Dendritic cell treated with granulocyte-macrophage colony-stimulating factor and Interleukin-4, amounts not matched to agents 40 ng/mL and 50 ng/mL, for 4 days (primary cell): ENCODE results near the gene NOSIP.

Experiments used
- H3K27ac Mint-ChIP-seq: one replicate; pipeline ENCODE4 v1.8.0; 2022; ENCODE audit warnings: mild to moderate bottlenecking, mixed read lengths
- H3K27me3 Mint-ChIP-seq: one replicate; pipeline ENCODE4 v1.8.0; 2022; ENCODE audit warnings: mild to moderate bottlenecking, mixed read lengths
- H3K36me3 Mint-ChIP-seq: one replicate; pipeline ENCODE4 v1.8.0; 2022; ENCODE audit warnings: low read depth, mixed read lengths
- H3K4me1 Mint-ChIP-seq: one replicate; pipeline ENCODE4 v1.8.0; 2022; ENCODE audit warnings: low read depth, mixed read lengths
- H3K4me3 Mint-ChIP-seq: one replicate; pipeline ENCODE4 v1.8.0; 2022; ENCODE audit warnings: mild to moderate bottlenecking, moderate library complexity, mixed read lengths
- H3K9me3 Mint-ChIP-seq: one replicate; pipeline ENCODE4 v1.8.0; 2022; ENCODE audit warnings: mixed read lengths
- intact Hi-C: fragments of 100-400 bp; cut with micrococcal nuclease; formaldehyde crosslinking; loops from one replicate; pipeline ENCODE4 v1.15.0; 2022

Gene NOSIP

DNA sequence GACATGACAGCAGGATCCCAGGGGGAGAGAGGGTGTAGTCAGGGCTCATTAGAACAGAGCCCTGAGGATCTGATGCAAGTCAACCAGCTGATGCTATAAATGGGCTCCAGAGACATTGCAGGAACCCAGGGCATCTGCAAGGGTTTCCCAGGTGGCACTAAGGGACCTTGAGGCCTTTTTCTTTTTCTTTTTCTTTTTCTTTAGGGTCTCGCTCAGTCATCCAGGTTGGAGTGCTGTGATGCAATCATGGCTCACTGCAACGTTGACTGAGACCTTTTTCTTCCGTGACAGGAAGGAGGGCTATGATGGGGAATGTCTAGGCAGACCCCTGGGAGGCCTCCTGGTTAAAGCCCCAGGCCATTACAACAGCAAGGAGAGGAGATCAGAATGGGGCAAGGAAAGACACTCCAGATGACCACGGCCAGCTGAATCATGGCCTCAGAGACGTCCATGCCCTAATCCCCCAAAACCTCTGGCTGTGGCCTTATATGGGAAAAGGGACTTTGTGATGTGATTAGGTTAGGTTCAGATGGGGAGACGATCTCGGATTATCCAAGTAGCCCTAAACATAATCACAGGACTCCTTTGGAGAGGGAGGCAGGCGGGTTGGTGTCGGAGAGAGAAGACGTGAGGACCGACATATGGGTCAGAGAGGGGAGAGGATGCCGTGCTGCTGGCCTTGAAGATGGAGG, 72.4 kb downstream of the NOSIP start:
- Mint-ChIP-seq H3K36me3 (peaks cover 7% of the 10 kb centered on the region), H3K4me3 (no peak overlapping the region), H3K4me1 (peaks cover 56% of the 10 kb centered on the region), H3K27me3 (peaks cover 2% of the 10 kb centered on the region), H3K27ac (peak overlapping the region; percentile 73), H3K9me3 (no peaks in the 10 kb centered on the region)
- intact Hi-C loops = no loop called here

DNA sequence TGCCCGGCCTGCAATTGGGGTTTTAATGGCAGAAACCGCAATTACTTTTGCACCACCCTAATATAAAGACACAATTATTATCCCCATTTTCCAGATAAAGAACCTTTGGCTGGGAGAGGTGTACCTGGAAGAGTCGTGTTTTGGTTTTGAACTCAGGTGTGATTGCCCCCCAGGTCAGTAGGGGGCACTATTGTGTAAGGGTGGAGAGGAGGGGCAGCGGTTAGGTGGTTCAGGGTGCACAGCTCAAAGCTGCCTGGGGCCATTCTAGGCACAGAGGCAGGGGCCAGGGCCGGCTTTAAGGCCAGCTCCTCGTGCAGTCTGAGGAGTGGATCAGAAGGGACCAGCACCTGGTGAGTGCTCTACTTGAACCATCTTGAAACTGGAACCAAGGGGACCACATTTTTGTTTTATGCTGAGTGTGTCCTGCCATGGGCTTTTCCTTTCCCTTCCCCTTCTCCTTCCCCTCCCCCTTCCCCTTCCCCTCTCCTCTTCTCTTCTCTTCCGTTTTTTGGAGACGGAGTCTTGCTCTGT, 73.7 kb downstream of the NOSIP start:
- peaks cover 2% of the 10 kb centered on the region for H3K27me3 Mint-ChIP-seq
- intact Hi-C loops = loop anchor here (1.0 kb wide), 2 partner anchors 41 to 64 kb away; no protein-coding TSS in a partner anchor
- no peak overlapping the region for H3K4me3 Mint-ChIP-seq
- H3K9me3 Mint-ChIP-seq = no peaks in the 10 kb centered on the region
- H3K4me1 Mint-ChIP-seq = peaks cover 47% of the 10 kb centered on the region
- no peaks in the 10 kb centered on the region for H3K36me3 Mint-ChIP-seq
- peak overlapping the region; percentile 73 for H3K27ac Mint-ChIP-seq
